RWPE1 (cell line): Measurements from ENCODE around the gene ENTR1.

Source experiments
- CTCF ChIA-PET: fragments of 350-600 bp; sonication (Branson Sonifier 250); formaldehyde crosslinking; extraction: SDS; loops from one replicate; lab custom pipeline; 2021; lab: Yijun Ruan, JAX
- POLR2A ChIA-PET: fragments of 400-600 bp; formaldehyde crosslinking; extraction: SDS; loops from one replicate; lab custom pipeline; 2020; ENCODE audit warnings: antibody characterized with exemption; ENCODE audit not compliant: low non-redundant PET; lab: Yijun Ruan, JAX
- DNase-seq: peaks from one replicate; pipeline ENCODE4 v3.0.0; 2012; ENCODE audit warnings: low spot score
- H3K27ac ChIP-seq: fragments of 450-650 bp; 2 replicates; pipeline ENCODE4 v1.5.1; 2017
- TF ChIP-seq, protein P1 (sequence below): fragments of 450-650 bp; conservative IDR thresholded peaks from 2 replicates; pipeline ENCODE4 v1.5.1; 2017; ENCODE audit warnings: low read depth, mild to moderate bottlenecking

ENTR1 gene

DNA sequence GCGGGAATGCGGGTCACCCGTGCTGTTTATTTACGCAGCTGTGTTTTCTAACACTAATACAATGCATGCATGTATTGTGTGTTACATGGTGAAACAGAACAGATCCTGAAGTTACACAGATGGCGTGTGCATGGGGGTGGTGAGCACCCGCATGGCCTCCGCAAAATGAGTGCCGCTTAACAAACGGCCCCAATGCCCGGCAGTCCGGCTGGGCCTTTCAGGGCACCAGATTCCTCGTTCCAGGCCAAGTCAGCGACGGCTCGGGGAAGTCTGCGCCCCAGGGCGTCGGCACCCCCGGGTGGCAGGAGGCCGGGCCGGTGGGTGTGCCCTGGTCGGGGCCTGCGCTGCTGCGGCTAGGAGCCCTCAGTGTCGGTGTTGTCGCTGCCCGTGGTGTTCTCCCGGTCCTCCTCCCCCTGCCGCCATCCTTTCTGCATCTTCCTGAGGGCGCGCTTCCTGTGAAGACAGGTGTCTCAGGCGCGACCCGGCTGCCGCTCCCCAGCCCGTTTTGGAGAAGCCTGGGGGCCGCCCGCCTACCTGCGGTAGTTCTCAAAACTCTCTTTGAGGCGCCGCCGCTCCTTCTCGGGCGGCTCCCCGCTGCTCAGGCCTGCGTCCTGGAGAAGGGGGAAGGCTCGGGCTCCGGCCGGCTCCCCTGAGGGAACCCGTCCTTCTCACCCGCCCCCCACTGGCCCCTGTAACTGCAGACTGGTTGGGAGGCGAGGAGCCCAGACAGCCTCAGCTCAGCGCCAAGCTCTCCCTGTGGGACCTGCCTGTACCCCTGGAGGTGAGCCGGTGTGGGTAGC lies 46.3 kb downstream of the ENTR1 start:
- CTCF ChIA-PET = interaction anchor here (0.5 to 3.7 kb wide), 23 partner anchors 8 to 767 kb away, joined by 3 to 23 read pairs (median 4); partner anchors contain the start of gene SNAPC4
- POLR2A ChIA-PET = interaction anchor here (1.1 to 1.3 kb wide), 2 partner anchors 9 to 13 kb away, joined by 4 to 5 read pairs; no protein-coding TSS in a partner anchor
- H3K27ac ChIP-seq = peak overlapping the region; percentile 88
- no peak for DNase-seq
- TF ChIP-seq, protein P1, sequence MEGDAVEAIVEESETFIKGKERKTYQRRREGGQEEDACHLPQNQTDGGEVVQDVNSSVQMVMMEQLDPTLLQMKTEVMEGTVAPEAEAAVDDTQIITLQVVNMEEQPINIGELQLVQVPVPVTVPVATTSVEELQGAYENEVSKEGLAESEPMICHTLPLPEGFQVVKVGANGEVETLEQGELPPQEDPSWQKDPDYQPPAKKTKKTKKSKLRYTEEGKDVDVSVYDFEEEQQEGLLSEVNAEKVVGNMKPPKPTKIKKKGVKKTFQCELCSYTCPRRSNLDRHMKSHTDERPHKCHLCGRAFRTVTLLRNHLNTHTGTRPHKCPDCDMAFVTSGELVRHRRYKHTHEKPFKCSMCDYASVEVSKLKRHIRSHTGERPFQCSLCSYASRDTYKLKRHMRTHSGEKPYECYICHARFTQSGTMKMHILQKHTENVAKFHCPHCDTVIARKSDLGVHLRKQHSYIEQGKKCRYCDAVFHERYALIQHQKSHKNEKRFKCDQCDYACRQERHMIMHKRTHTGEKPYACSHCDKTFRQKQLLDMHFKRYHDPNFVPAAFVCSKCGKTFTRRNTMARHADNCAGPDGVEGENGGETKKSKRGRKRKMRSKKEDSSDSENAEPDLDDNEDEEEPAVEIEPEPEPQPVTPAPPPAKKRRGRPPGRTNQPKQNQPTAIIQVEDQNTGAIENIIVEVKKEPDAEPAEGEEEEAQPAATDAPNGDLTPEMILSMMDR = peak; percentile 12

DNA sequence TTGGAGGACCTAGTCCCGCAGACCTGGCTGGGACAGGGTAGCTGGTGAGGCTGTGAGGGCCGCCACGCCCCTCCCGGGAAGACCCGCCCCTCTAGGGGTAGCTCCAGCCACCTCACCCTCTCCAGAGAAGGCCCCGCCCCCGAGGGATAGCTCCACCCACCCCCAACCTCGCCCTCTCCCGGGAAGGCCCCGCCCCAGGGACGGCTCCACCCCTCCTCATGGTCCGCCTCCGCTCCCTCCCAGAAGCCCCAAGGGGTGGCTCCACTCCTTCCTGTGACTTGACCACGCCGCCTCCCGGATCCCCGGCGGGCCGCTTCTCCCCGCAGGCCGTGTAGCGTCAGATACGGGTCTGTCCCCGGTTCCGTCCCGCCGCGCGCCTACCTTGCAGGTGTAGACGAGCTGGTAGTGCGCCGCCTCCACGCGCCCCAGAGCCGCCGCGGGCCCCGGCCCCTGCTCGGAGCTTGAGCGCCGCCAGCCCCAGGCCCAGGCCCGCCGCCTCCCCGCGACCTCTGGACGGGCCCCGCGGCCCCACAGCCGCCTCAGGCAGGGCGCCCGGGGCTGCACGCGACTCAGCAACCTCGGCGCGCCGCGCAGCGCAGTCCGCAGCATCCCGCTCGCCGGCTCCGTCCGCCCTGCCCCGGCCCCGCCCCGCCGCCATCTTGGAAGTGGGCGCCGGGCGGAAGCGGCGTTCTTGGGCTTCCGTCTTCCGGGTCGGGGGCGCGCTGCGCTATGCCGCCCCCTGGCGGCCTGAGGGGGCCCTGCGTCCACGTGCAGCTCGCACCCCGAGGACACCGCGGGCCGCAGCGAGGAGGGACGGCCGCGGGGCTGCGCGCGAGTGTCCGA lies 47.1 kb downstream of the ENTR1 start, which contains the start of gene DNLZ:
DNLZ (minus strand) TSS at position 639 of the 843 bp plus-strand sequence; CDS start at position 609, 30 bp downstream.
- TF ChIP-seq, protein P1 = peak; percentile 100
- H3K27ac ChIP-seq = peak within 1 kb of the TSS; percentile 88
- CTCF ChIA-PET = interaction anchor here (0.5 to 3.7 kb wide), 26 partner anchors 9 to 766 kb away, joined by 3 to 23 read pairs (median 4); partner anchors contain the start of gene SNAPC4
- peak; percentile 100 for DNase-seq
- POLR2A ChIA-PET = interaction anchor here (0.5 to 1.3 kb wide), 5 partner anchors 9 to 33 kb away, joined by 3 to 12 read pairs (median 4); no protein-coding TSS in a partner anchor

DNA sequence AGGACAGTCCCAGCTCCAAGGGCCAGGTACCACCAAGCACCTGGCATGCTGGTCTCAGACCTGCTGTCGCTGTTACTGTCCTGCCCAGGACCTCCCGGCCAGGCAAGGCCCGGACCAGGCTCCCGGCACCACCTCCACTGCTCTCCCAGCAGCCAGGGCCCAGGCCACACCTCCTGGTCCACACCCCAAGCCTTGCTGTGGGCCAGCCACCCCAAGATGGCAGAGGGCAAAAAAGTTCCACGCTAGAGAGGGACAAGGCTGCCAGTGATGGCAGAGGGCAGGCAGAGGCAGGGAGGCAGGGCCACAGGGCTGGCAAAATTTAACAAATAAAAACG lies 48.0 kb downstream of the ENTR1 start:
- peak overlapping the region; percentile 88 for H3K27ac ChIP-seq
- ChIA-PET CTCF (interaction anchor here (0.6 to 3.7 kb wide), 7 partner anchors 8 to 178 kb away, joined by 3 to 23 read pairs (median 11); partner anchors contain the start of gene SNAPC4), POLR2A (interaction anchor here (0.5 to 1.3 kb wide), 4 partner anchors 12 to 34 kb away, joined by 3 to 12 read pairs (median 4); no protein-coding TSS in a partner anchor)
- no peak for DNase-seq
- TF ChIP-seq, protein P1 = no peak

DNA sequence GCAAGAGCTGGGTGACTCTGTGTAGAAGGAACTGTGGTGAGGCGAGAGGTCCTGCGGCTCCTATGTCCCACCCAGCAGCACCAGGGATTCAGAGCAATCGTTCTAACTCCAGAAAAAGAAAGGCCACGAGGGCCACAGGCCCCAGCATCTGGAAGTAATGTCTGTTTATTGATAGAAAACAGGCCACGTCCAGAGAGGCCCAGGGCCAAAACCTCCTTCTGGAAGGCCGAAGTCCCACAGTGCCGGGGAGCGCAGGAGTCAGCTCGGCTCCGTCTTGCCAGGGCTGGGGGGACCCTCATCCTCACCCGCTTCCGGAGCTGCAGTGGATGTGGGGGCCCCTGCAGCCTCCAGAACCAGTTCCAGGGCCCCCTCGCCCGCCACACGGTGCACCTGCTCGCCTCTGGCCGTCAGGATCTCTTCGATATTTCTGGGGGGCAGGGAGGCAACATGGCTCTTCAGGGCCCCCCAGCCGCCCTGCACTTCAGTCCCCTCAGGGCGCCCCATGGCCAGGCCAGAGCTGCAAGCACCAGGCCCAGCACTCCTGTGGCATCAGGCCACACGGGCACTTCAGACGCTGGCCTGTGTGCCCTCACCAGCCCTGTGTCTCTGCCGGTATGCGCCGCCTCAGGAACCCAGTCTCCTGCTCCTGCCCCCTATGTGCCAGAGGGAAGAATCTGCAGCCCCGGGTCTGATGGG lies 48.5 kb downstream of the ENTR1 start:
- POLR2A ChIA-PET = no interaction called here
- CTCF ChIA-PET = interaction anchor here (0.6 to 3.7 kb wide), 4 partner anchors 16 to 334 kb away, joined by 4 to 23 read pairs (median 16); partner anchors contain the start of gene SNAPC4
- DNase-seq = no peak
- TF ChIP-seq, protein P1 = no peak
- H3K27ac ChIP-seq = peak overlapping the region; percentile 88

DNA sequence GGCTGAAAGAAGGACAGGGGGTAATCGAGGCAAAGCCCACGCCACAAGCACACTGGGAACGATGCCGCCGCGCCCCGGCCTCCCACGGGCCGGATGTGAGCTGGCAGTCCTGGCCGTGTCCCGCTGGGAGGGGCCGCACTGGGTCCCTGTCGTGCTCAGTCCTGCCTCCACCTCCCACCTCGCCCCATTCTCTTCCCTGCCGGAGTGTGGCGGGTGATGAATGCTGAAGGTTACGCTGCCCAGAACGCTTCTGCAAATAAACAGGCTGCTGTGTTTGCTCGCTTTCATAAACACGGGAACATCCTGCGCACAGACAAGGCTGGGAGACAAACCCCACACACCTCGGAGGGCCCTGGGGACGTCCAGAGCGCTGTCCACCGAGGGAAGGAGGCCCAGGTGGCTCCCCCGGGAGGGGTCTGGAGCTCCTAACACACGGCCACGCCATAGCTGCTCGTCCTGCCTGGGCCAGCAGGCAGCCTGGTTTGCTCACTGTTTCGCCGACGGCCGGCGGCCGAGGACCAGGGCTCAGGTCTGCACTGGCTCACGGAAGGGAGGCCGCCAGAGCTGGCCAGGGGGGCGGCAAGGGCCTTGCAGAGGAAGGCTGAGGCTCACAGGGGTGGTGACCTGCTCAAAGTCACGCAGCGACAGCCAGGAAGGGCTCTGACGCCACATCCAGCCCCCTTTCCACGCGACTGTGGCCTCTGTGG lies 49.2 kb downstream of the ENTR1 start:
- DNase-seq = no peak
- CTCF ChIA-PET = interaction anchor here (0.6 to 3.7 kb wide), 3 partner anchors 21 to 335 kb away, joined by 3 to 17 read pairs (median 4); no protein-coding TSS in a partner anchor
- TF ChIP-seq, protein P1 = no peak
- POLR2A ChIA-PET = no interaction called here
- peak overlapping the region; percentile 88 for H3K27ac ChIP-seq
